ENCODE data around the gene ASIC1. TPM values are rescaled to one million over a fixed set of nuclear protein-coding genes. Genes with fewer than 3 reads are reported as not detected.

ASIC1 gene
- total and polyA plus RNA-seq, 2 of the 13 experiments (the other 11 are each of a cell fraction or from before 2014, with no cell fraction given), result 0.44 to 1.5 TPM

- H3K79me2 ChIP-seq (ENCODE audit: insufficient read depth, low read length), result peaks cover 73% of the 10 kb centered on the region
- H4K20me1 ChIP-seq (ENCODE audit: insufficient read depth, low read length), result no peaks in the 10 kb centered on the region
- POLR2A ChIA-PET, result no interaction called here
- no peak overlapping the region for H3K4me3 ChIP-seq (replicated peaks in 1 of 3; ENCODE audit: insufficient read depth in 1 of 3, low read depth in 2 of 3, low read length in 3 of 3)
- no peaks in the 10 kb centered on the region for H3K9me3 ChIP-seq (ENCODE audit: low read length)
- FAIRE-seq, result no peak
- no peaks in the 10 kb centered on the region for H3K27me3 ChIP-seq (ENCODE audit: control insufficient read depth in 1 of 2, insufficient read depth in 2 of 2, low read length in 2 of 2)
- CTCF ChIA-PET (ENCODE audit: low intra/inter-chr PET ratio, low total read pairs), result no interaction called here
- H3K36me3 ChIP-seq (replicated peaks in 1 of 2; ENCODE audit: control insufficient read depth in 1 of 2, insufficient read depth in 2 of 2, low read length in 2 of 2), result peaks cover 6 to 12% of the 10 kb centered on the region in 2 experiments; a peak in 4 of 5 replicates
- H2AFZ ChIP-seq (ENCODE audit: low read length), result no peak overlapping the region
- in situ Hi-C loops (cut with HindIII; ENCODE audit: extremely low pct_ligation_motif_present, low pct_unique_long_range_greater_than_20kb), result no loop called here
- TF ChIP-seq ZSCAN21 (CRISPR knock-in tag; IDR thresholded peaks at IDR 0.05; ENCODE audit: borderline replicate concordance) (no peak), ZNF337 (CRISPR knock-in tag; IDR thresholded peaks at IDR 0.05; ENCODE audit: borderline replicate concordance, low read depth) (no peak), ZNF761 (CRISPR knock-in tag; conservative IDR thresholded peaks at IDR 0.05) (no peak), ZNF136 (CRISPR knock-in tag; IDR thresholded peaks at IDR 0.05; ENCODE audit: low read depth) (no peak), NFYB (CRISPR knock-in tag; IDR thresholded peaks at IDR 0.05) (no peak), ZFP91 (CRISPR knock-in tag; IDR thresholded peaks at IDR 0.05; ENCODE audit: borderline replicate concordance) (no peak), ZNF281 (CRISPR knock-in tag; IDR thresholded peaks at IDR 0.05; ENCODE audit: borderline replicate concordance) (no peak), CSRNP1 (CRISPR knock-in tag; IDR thresholded peaks at IDR 0.05) (no peak), PCBP2 (optimal IDR thresholded peaks at IDR 0.05; ENCODE audit: low read depth, low read length, poor library complexity, severe bottlenecking) (no peak), CHD4 (IDR thresholded peaks at IDR 0.05; ENCODE audit: borderline replicate concordance, low read length) (no peak)
- BruUV-seq (replicated peaks), result no TSS peak
- H3K9ac ChIP-seq (ENCODE audit: insufficient read depth, low read depth, low read length), result no peak overlapping the region
- H3K27ac ChIP-seq (ENCODE audit: extremely low read length, insufficient read depth, low read length), result no peak overlapping the region
- ATAC-seq, result no peak
- DNase-seq (ENCODE audit: low spot score), result no peak
- intact Hi-C loops (cut with micrococcal nuclease; ENCODE audit: unreplicated experiment), result no loop called here
- H3K4me1 ChIP-seq (ENCODE audit: insufficient read depth, low read length), result peaks cover 60% of the 10 kb centered on the region
- no peak overlapping the region for H3K4me2 ChIP-seq (ENCODE audit: low read depth, low read length)
- WGBS (ENCODE audit: low lambda C conversion rate), result 99% methylated on average over 2 of the region's 2 CpGs
These were observed 38.4 kb upstream of the ASIC1 start for GRCh38 chr12:50018968-50019367.

All from HepG2 (cell line).